Measurements from ENCODE around the gene SDCBP2.

Gene SDCBP2

DNA sequence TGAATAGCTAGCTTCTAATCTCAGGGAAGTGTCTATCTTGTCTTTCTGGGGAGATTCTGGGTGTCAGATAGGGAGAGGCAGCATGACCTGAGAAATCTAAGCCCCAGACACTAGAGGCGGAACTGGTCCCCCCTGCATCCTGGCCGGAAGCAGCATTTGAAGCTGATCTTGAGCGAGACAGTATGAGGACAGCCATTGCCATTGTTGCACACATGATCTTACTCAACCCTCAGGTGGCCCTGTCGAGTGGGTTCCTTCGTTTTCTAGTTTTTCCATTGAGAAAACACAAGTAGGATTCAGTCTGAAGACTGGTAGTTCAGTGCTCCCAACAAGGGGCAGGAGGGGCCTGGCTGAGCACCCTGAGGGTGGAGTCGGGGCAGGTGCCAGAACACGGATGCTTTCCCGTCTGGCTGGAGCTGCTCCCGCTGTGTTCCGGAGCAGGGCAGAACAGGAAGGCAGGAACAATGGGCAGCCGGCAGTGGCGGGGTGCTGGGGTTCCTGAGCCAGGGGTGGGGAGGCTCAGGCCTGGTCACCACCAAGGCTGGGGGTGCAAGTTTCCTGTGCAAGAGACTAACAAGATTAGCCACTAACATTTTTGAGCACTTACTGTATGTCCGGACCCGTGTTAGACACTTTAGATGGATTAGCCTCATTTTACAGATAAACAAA, 7.9 kb upstream of the SDCBP2 start:
- no peaks in the 10 kb centered on the region for H3K9me3 ChIP-seq
- no peak overlapping the region for H3K4me3 ChIP-seq
- peak; percentile 56 to 83 for DNase-seq
- no peak overlapping the region for H3K27ac ChIP-seq
- H3K36me3 ChIP-seq: peaks cover 0 to 16% (median 7%) of the 10 kb centered on the region in 3 donors
- TF ChIP-seq CTCF (IDR thresholded peaks at IDR 0.05): no peak
- peaks cover 0 to 14% (median 6%) of the 10 kb centered on the region in 4 donors for H3K4me1 ChIP-seq
- no peaks in the 10 kb centered on the region for H3K27me3 ChIP-seq
- intact Hi-C loops (cut with DNase I; ENCODE audit: low total_unique reads): no loop called here

- intact Hi-C loops (cut with DNase I; ENCODE audit: low total_unique reads): no loop called here
- Histone ChIP-seq H3K4me3 (no peak overlapping the region), H3K4me1 (peaks cover 0 to 14% (median 6%) of the 10 kb centered on the region in 4 donors), H3K36me3 (peaks cover 0 to 16% (median 7%) of the 10 kb centered on the region in 3 donors), H3K27ac (no peak overlapping the region), H3K27me3 (no peaks in the 10 kb centered on the region), H3K9me3 (no peaks in the 10 kb centered on the region)
- TF ChIP-seq CTCF (IDR thresholded peaks at IDR 0.05): no peak
- DNase-seq: peak in 1 of 2 donors; percentile 52
These were observed 7.2 kb upstream of the SDCBP2 start for GRCh38 chr20:1335961-1336698.

DNA sequence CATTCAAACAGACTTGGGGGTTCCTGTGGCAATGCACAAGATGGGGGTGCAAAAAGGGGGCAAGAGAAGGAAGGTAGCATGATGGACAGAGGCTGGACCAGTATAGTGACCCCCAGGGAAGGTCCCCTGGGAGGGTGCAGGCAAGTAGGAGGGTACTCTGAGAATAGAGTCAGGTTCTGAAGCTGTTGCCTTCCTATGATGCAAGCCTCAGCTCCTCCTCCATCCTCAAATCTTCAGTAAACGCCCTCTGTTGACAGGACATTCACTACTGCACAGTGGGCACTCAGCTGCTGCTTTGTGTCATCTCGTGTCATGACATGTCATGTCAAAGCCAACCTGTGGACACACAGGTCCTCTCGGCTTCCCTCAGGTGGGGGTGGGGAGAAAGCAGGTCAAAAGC, 5.8 kb upstream of the SDCBP2 start:
- Histone ChIP-seq H3K27ac (no peak overlapping the region), H3K36me3 (peaks cover 0 to 16% (median 7%) of the 10 kb centered on the region in 3 donors), H3K4me3 (no peak overlapping the region), H3K9me3 (no peaks in the 10 kb centered on the region), H3K4me1 (peaks cover 0 to 15% (median 9%) of the 10 kb centered on the region in 4 donors), H3K27me3 (no peaks in the 10 kb centered on the region)
- no peak for TF ChIP-seq CTCF (IDR thresholded peaks at IDR 0.05)
- DNase-seq: no peak
- intact Hi-C loops (cut with DNase I; ENCODE audit: low total_unique reads): no loop called here

DNA sequence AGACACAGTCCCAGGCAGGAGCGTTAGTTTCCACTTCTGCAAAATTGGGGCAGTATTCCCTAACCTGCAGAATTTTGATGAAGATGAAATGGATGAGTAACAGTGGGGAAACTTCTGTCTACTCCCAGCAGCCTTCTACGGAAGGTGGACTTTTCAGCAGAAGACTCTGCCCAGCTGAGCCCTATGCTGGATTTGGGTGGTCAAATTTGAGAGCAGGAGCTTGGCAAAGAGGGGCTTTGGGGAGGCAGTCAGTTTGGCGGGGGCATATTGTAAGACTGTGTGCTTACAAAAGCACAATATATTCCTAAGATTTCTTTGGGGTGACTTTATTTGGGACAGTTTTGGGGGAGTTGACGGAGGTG, 5.4 kb upstream of the SDCBP2 start:
- no peak overlapping the region for H3K27ac ChIP-seq
- peaks cover 0 to 16% (median 7%) of the 10 kb centered on the region in 3 donors for H3K36me3 ChIP-seq
- intact Hi-C loops (cut with DNase I; ENCODE audit: low total_unique reads): no loop called here
- no peaks in the 10 kb centered on the region for H3K9me3 ChIP-seq
- H3K4me1 ChIP-seq: peaks cover 0 to 15% (median 9%) of the 10 kb centered on the region in 4 donors
- H3K27me3 ChIP-seq: no peaks in the 10 kb centered on the region
- TF ChIP-seq CTCF (IDR thresholded peaks at IDR 0.05): no peak
- H3K4me3 ChIP-seq: no peak overlapping the region
- DNase-seq: no peak

DNA sequence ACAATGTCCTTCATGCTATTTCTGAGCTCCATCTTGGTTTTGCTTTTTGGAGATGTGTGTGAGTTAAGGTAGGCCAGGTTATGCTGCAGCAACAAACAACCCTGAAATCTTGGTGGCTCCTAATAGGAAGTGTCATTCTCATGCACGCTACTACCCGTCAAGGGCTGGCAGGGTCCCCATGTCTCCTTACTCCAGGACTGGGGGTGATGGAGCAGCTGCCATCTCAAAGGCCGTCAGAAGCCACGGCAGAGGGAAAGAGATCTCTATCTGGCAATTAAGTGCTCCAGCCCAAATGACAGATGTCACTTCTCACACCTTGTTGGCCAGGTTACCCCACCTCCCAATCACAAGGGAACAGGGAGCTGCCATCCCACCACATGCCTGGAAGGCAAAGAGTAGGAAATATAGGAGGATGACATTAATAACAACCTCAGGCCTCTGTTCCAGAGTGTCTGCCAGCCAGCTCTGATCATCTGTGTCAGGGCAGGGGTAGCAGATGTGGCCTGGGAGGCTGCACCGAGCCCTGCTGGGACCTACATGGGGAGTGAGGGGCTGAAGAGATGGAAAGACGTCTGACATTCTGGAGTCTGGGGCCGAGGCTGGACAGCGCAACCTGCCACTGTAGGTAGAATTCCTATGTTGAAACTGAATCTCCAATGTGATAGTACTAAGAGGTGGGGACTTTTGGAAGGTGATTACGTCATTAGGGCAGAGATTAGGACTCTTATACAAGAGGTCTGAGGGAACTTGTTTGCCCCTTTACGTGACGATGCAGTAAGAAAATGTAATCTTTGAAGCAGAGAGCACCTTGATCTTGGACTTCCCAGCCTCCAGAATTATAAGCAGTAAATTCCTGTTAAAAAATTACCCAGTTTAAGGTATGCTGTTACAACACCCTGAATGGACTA, 4.8 kb upstream of the SDCBP2 start:
- peak in 1 of 2 donors; percentile 34 for DNase-seq
- Histone ChIP-seq H3K36me3 (peaks cover 0 to 16% (median 7%) of the 10 kb centered on the region in 3 donors), H3K4me3 (no peak overlapping the region), H3K27ac (no peak overlapping the region), H3K27me3 (no peaks in the 10 kb centered on the region), H3K4me1 (peaks cover 0 to 15% (median 9%) of the 10 kb centered on the region in 4 donors), H3K9me3 (no peaks in the 10 kb centered on the region)
- intact Hi-C loops (cut with DNase I; ENCODE audit: low total_unique reads): no loop called here
- no peak for TF ChIP-seq CTCF (IDR thresholded peaks at IDR 0.05)

Measured in tibial artery (tissue), 4 donors.